ENCODE data around the gene TSPAN31.

TSPAN31 gene

DNA sequence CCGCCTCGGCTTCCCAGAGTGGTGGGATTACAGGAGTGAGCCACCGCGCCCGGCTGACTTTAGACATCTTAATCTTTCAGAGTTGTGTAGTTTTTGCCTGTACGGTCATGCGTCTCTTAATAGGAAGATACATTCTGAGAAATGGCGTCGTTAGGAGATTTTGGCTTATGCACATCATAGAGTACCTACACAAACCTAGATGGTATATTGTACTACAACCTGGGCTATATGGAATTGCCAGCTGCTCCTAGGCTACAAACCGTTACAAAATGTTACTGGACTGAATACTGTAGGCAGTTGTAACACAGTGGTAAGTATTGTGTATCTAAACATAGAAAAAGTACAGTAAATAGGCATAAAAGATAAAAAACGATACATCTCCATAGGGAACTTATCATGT lies 39.0 kb downstream of the TSPAN31 start:
- TF ChIP-seq FOXP2 (optimal IDR thresholded peaks at IDR 0.05; ENCODE audit: borderline replicate concordance, extremely low read depth, extremely low read length, insufficient read depth) (no peak), TAF1 (IDR thresholded peaks at IDR 0.05; ENCODE audit: borderline replicate concordance, insufficient read depth, low read length) (no peak), POLR2AphosphoS5 (IDR thresholded peaks at IDR 0.05; ENCODE audit: low read depth, low read length) (no peak), SIN3A (IDR thresholded peaks at IDR 0.05; ENCODE audit: borderline replicate concordance, insufficient read depth, low read length) (no peak)
- TF ChIP-seq, protein P1, sequence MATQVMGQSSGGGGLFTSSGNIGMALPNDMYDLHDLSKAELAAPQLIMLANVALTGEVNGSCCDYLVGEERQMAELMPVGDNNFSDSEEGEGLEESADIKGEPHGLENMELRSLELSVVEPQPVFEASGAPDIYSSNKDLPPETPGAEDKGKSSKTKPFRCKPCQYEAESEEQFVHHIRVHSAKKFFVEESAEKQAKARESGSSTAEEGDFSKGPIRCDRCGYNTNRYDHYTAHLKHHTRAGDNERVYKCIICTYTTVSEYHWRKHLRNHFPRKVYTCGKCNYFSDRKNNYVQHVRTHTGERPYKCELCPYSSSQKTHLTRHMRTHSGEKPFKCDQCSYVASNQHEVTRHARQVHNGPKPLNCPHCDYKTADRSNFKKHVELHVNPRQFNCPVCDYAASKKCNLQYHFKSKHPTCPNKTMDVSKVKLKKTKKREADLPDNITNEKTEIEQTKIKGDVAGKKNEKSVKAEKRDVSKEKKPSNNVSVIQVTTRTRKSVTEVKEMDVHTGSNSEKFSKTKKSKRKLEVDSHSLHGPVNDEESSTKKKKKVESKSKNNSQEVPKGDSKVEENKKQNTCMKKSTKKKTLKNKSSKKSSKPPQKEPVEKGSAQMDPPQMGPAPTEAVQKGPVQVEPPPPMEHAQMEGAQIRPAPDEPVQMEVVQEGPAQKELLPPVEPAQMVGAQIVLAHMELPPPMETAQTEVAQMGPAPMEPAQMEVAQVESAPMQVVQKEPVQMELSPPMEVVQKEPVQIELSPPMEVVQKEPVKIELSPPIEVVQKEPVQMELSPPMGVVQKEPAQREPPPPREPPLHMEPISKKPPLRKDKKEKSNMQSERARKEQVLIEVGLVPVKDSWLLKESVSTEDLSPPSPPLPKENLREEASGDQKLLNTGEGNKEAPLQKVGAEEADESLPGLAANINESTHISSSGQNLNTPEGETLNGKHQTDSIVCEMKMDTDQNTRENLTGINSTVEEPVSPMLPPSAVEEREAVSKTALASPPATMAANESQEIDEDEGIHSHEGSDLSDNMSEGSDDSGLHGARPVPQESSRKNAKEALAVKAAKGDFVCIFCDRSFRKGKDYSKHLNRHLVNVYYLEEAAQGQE (IDR thresholded peaks at IDR 0.05; ENCODE audit: insufficient read depth in 1 of 2, low read depth in 2 of 2, low read length in 2 of 2): no peak

DNA sequence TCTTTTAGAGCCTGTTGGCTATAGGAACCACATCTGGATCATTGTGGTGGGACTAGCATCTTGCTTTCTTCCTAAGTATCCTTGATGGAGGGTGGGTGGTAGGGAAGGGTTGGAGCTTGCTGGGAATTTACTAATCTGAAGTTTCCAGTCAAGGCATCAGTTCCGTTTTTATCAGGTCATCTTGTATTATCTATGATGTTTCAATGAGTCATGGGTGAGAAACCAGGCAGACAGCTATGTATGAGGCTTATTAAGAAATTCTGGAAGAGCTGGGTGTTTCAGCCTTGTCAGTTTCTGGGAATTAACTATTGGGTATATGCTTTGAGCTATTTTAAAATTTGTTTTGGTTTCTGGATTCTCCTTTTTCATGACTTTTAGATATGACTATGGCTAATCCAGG lies 49.1 kb downstream of the TSPAN31 start:
- no peak for TF ChIP-seq SIN3A (IDR thresholded peaks at IDR 0.05; ENCODE audit: borderline replicate concordance, insufficient read depth, low read length)
- TF ChIP-seq FOXP2 (optimal IDR thresholded peaks at IDR 0.05; ENCODE audit: borderline replicate concordance, extremely low read depth, extremely low read length, insufficient read depth): no peak

DNA sequence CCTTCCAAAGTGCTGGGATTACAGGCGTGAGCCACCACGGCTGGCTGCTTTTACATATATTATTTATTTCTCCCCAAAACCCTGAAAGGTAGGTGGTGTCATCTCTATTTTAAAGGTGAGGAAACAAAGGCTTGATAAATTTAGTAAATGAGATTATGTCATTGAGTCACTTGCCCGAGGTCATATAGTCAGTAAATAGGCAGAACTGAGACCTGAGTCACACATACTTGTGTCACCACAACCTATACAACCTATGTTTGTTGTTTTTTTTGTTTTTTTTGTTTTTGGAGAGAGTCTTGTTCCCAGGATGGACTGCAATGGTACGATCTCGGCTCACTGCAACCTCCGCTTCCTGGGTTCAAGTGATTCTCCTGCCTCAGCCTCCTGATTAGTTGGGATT lies 50.5 kb downstream of the TSPAN31 start:
- no peak for TF ChIP-seq FOXP2 (optimal IDR thresholded peaks at IDR 0.05; ENCODE audit: borderline replicate concordance, extremely low read depth, extremely low read length, insufficient read depth)
- TF ChIP-seq POLR2AphosphoS5 (IDR thresholded peaks at IDR 0.05; ENCODE audit: low read depth, low read length): no peak
- TF ChIP-seq SIN3A (IDR thresholded peaks at IDR 0.05; ENCODE audit: borderline replicate concordance, insufficient read depth, low read length): no peak
- TF ChIP-seq TAF1 (IDR thresholded peaks at IDR 0.05; ENCODE audit: borderline replicate concordance, insufficient read depth, low read length): no peak
- TF ChIP-seq, protein P1 (IDR thresholded peaks at IDR 0.05; ENCODE audit: insufficient read depth in 1 of 2, low read depth in 2 of 2, low read length in 2 of 2): no peak

DNA sequence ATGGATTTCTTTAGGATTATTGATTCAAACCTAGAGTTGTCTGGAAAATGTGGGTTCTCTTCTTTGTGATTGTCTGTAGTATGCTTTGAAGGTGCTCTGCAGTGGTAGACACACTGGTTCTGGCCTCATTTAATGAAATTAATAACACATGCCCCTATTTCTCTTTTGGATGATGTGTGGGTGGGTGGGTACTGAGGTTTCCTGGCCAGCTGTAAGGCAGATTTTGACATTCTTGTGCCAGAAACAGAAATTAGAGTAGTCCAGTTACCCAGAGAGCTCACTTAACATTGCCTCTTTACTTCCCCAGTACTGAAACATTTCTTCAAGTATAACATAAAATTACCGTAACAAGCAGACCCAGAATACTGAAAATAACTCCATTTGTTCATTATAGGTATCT lies 52.2 kb downstream of the TSPAN31 start:
- TF ChIP-seq SIN3A (IDR thresholded peaks at IDR 0.05; ENCODE audit: borderline replicate concordance, insufficient read depth, low read length) (no peak), POLR2AphosphoS5 (IDR thresholded peaks at IDR 0.05; ENCODE audit: low read depth, low read length) (no peak), TAF1 (IDR thresholded peaks at IDR 0.05; ENCODE audit: borderline replicate concordance, insufficient read depth, low read length) (no peak), FOXP2 (optimal IDR thresholded peaks at IDR 0.05; ENCODE audit: borderline replicate concordance, extremely low read depth, extremely low read length, insufficient read depth) (no peak)
- TF ChIP-seq, protein P1 (IDR thresholded peaks at IDR 0.05; ENCODE audit: insufficient read depth in 1 of 2, low read depth in 2 of 2, low read length in 2 of 2): no peak

DNA sequence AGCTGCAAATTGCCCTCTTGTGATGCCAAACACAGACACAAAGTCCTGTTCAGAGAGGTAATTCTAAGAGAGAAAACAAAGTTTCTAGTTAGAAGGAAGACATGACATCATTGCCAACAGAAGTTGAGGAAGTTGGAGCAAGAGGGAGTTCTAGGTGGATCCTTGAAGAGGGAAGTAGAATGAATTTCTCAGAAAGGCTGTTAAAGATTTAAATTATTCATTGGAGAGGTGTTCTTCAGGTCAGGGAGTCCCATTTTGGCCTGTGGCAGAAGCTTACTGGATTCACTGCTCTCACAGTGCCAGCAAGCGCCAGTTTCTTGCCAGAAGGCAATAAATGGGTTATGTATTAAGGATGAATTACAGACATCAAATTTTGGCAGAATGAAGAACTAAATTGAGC lies 53.1 kb downstream of the TSPAN31 start:
- no peak for TF ChIP-seq FOXP2 (optimal IDR thresholded peaks at IDR 0.05; ENCODE audit: borderline replicate concordance, extremely low read depth, extremely low read length, insufficient read depth)
- no peak for TF ChIP-seq POLR2AphosphoS5 (IDR thresholded peaks at IDR 0.05; ENCODE audit: low read depth, low read length)
- no peak for TF ChIP-seq TAF1 (IDR thresholded peaks at IDR 0.05; ENCODE audit: borderline replicate concordance, insufficient read depth, low read length)
- TF ChIP-seq, protein P1 (IDR thresholded peaks at IDR 0.05; ENCODE audit: insufficient read depth in 1 of 2, low read depth in 2 of 2, low read length in 2 of 2): no peak
- no peak for TF ChIP-seq SIN3A (IDR thresholded peaks at IDR 0.05; ENCODE audit: borderline replicate concordance, insufficient read depth, low read length)
